NCI-H526 (cell line): ENCODE results near the gene KRT1.

Experiments used
- DNase-seq, 2 experiments: peaks; one replicate each; lab custom pipeline; 2025; lab: John Stamatoyannopoulos, UW

KRT1 gene

GRCh38 chr12:52698651-52699340 is 18.6 kb upstream of the KRT1 start:
- DNase-seq = no peak

DNA sequence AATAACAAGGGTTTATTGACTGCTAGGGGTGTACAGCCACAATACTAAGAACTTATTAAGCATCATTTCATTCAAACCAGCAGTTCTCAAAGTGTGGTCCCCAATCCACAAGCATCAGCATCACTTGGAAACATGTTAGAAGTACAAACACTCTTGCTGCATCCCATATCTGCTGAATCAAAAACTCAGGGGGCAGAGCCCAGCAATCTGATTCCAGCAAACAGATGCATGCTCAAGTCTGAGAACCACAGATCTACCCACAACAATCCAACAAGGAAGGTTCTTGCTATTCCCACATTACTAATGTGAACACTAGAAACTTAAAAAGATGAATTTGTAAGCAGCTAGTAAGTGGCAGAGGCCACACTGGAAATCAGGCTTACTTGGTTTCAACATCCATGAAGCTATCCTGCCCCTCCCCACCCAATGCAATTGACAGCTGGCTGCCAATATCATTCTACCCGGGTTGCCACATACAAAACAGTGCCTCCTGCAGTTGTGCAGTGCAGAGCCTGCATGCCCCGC is 16.9 kb upstream of the KRT1 start:
- DNase-seq = no peak

DNA sequence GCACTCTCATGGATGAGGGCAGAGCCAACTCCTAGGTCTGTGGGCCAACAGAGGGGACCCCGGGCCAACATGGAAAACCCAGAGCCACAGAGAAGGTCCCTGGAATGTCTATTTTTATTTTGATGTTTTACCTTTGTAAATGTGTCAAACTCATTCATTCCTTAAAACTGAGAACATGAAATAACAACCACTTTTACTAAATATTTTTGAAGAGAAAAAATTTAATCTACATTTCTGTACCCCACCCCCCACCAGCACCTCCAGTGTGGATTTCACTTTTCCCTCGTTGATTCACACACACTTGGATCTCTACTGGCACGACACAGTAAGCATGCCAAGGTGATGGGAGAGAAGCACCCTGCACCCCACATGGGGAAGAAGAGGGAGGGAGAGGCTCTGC is 16.4 kb upstream of the KRT1 start:
- DNase-seq = no peak

DNA sequence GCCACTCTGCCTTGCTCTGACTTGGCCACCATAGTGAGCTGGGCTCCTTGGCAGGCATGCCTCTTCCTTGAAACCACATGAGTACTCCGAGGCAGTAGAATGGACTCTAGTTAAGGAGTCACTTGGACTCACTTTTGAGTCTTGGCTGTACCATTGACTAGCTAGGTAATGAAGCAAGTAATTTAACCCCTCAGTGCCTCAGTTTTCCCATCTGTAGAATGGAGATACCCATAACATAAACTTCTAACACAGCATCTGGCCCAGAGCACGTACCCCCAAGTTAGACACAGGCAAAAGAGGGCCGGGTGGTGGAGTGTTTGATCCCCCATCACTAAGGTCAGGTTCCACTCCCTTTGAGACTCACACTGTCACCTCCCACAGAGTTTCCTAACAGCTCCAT is 14.8 kb upstream of the KRT1 start:
- no peak for DNase-seq

GRCh38 chr12:52694151-52694550 is 13.9 kb upstream of the KRT1 start:
- no peak for DNase-seq

- DNase-seq = no peak
Measured at GRCh38 chr12:52693261-52693660, 13.1 kb upstream of the KRT1 start.

GRCh38 chr12:52692254-52692653 is 12.0 kb upstream of the KRT1 start:
- no peak for DNase-seq

- DNase-seq = peak in 1 of 2 experiments; percentile 25
Measured at GRCh38 chr12:52691841-52692150, 11.6 kb upstream of the KRT1 start.

DNA sequence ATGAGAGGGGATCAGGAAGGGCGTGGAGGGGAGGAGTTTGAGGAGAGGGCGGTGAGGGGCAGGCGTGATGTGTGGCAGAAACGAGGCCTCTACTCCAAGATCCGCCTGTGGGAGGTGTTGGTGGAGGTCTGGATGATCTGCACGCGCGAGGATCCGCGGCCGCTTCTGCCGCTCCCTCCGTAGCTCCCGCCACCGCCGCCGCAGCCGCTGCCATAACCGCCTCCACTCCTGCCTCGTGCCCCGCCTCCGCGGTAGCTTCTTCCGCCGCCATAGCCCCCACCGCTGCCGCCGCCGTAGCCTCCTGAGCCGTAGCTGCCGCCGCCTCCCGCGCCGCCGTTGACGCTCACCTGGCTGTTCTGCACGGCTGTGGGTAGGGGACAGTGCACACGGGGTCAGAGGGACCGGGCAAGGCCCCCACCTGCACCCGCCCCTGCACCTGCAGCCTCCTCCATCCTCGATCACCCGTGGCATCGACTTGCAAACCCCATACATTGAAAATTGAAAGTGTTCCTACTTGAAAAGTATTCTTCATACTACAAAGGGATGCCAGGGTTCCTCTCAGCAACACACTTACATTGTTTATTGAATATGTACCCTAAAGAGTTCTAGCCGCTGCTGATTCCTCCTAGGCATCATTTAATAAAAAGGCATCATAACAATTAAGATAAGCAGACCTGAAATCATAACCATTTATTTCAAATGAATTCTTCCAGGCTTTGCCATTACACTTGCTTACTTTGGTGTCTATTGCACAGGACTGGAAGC is 11.1 kb upstream of the KRT1 start:
- peak in 1 of 2 experiments; percentile 63 for DNase-seq

GRCh38 chr12:52690351-52691075 is 10.3 kb upstream of the KRT1 start:
- peak in 1 of 2 experiments; percentile 25 for DNase-seq

GRCh38 chr12:52689936-52690335 is 9.7 kb upstream of the KRT1 start:
- no peak for DNase-seq

DNA sequence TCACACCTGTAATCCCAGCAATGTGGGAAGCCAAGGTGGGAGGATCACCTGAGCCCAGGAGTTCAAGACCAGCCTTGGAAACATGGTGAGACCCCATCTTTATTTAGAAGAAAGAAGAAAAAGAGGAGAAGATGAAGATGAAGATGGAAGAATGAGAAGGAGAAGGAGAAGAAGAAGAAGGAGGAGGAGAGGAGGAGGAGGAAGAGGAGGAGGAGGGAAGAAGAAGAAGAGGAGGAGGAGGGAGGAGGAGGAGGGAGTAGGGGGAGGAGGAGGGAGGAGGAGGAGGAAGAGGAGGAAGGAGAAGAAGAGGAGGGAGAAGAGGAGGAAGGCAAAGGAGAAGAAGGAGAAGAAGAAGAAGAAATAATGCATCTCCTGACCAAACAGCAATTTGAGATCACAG is 9.0 kb upstream of the KRT1 start:
- no peak for DNase-seq

GRCh38 chr12:52688481-52688880 is 8.3 kb upstream of the KRT1 start:
- DNase-seq = no peak

- DNase-seq = no peak
Measured at GRCh38 chr12:52687497-52688385, 7.5 kb upstream of the KRT1 start.

- no peak for DNase-seq
Measured at GRCh38 chr12:52686756-52687487, 6.7 kb upstream of the KRT1 start.

- DNase-seq = no peak
Measured at GRCh38 chr12:52686063-52686462, 5.9 kb upstream of the KRT1 start.

DNA sequence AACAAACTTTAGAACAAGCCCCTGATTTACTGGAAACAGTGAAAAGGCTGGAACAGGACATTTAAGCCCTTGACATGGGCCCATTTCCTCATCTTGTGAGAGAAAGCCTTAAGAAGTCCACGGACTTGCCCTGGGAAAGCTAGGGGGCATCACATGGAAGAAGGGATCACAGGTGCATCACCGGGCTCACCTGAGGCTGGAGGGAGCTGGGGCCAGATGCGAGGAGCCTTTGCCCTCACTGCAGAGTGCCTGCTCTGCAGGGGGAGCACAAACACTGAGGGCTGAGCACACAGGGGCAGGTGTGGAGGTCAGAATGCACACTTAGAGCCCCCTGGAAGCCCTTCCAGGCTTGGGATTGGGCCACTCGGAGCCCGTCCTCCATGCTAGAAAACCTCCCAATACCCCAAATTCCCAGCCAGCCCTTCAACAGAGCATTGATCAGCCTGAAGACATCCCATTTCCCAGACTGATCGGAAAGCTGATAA is 5.2 kb upstream of the KRT1 start:
- DNase-seq = no peak

GRCh38 chr12:52684431-52684830 is 4.2 kb upstream of the KRT1 start:
- no peak for DNase-seq

GRCh38 chr12:52683575-52684300 is 3.5 kb upstream of the KRT1 start:
- DNase-seq = no peak

DNA sequence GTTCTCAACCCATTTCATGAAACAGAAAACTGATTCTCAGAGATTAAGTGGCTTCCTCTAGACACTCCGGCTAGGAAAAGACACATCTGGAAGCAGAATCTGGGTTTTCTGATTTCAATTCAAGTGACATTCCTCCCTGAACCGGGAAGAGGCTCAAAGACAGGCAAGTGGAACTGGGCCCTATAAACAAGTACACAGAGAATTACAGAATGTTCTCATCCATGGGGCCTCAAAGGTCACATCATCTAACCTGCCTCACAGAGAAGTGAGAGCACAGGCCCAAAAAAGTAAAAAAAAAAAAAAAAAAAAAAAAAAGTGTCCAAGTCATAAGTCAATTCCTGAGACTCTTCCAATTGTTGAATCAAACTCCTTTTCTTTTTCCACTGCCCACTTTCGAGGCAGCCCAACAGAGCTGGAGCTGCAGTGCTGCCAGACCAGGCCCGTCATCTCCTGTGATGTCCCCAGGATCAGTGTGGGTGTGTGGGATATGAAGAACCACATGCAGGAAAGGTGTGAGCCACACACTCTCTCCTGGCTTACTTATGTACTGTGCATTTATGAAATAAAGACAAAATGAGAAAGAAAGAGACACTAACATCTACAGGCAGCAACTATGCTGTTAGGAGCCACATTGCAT is 2.8 kb upstream of the KRT1 start:
- DNase-seq = no peak
